C4-2B (cell line): Measurements from ENCODE around the gene INSYN2B.

Source experiments
- ZFX ChIP-seq: fragments of 450-650 bp; IDR thresholded peaks from 2 replicates; pipeline ENCODE4 v1.6.1; 2017
- TF ChIP-seq, protein P1 (sequence below): fragments of 450-650 bp; conservative IDR thresholded peaks from 2 replicates; pipeline ENCODE4 v1.5.1; 2017; ENCODE audit warnings: mild to moderate bottlenecking

GRCh38 chr5:169992789-169993484 lies 12.6 kb upstream of the INSYN2B start:
- TF ChIP-seq, protein P1, sequence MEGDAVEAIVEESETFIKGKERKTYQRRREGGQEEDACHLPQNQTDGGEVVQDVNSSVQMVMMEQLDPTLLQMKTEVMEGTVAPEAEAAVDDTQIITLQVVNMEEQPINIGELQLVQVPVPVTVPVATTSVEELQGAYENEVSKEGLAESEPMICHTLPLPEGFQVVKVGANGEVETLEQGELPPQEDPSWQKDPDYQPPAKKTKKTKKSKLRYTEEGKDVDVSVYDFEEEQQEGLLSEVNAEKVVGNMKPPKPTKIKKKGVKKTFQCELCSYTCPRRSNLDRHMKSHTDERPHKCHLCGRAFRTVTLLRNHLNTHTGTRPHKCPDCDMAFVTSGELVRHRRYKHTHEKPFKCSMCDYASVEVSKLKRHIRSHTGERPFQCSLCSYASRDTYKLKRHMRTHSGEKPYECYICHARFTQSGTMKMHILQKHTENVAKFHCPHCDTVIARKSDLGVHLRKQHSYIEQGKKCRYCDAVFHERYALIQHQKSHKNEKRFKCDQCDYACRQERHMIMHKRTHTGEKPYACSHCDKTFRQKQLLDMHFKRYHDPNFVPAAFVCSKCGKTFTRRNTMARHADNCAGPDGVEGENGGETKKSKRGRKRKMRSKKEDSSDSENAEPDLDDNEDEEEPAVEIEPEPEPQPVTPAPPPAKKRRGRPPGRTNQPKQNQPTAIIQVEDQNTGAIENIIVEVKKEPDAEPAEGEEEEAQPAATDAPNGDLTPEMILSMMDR = no peak
- TF ChIP-seq ZFX = no peak
